Esophagus muscularis mucosa (tissue), 4 donors: ENCODE results near the gene ACVR1.

Source experiments
- EP300 ChIP-seq: sonication (generic); formaldehyde crosslinking; IDR thresholded peaks from one replicate; pipeline ENCODE4 v1.6.1; 2017; ENCODE audit warnings: antibody characterized with exemption
- POLR2A ChIP-seq: fragments of 450-650 bp; IDR thresholded peaks from one replicate; pipeline ENCODE4 v1.6.1; 2017; ENCODE audit warnings: antibody characterized with exemption, moderate library complexity, mild to moderate bottlenecking, low read depth
- POLR2AphosphoS5 ChIP-seq, 2 donors: sonication (generic); formaldehyde crosslinking; IDR thresholded peaks; one replicate each; pipeline ENCODE4 v1.6.1; 2017; ENCODE audit warnings: antibody characterized with exemption in 2 of 2
- TF ChIP-seq, protein P1 (sequence below), 3 experiments: fragments of 200-600 bp in 2 of 3; fragments of 450-650 bp in 1 of 3; sonication (generic) in 2 of 3; IDR thresholded peaks; one replicate each; pipeline ENCODE4 v1.5.1; 2017 to 2019; ENCODE audit warnings: antibody characterized with exemption in 3 of 3, mild to moderate bottlenecking in 2 of 3, moderate library complexity in 1 of 3

DNA sequence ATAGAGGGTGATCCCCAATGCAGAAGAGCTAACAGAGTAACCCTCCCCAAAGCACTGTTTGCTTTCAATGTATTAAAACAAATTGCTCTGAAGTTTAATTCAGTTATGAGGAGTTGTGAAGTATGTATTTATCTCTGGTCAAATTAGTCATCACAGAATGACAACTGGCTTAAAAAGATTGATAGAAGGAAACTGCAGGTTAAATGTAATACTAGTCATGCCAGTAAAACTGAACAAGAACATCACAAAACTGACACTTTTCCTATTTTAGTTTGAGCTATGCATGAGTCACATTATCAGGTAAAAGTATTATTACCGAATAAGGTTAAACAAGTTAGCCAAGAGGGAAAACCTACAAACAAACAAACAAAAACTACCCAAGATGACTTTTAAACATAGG lies 148.4 kb downstream of the ACVR1 start:
- TF ChIP-seq, protein P1, sequence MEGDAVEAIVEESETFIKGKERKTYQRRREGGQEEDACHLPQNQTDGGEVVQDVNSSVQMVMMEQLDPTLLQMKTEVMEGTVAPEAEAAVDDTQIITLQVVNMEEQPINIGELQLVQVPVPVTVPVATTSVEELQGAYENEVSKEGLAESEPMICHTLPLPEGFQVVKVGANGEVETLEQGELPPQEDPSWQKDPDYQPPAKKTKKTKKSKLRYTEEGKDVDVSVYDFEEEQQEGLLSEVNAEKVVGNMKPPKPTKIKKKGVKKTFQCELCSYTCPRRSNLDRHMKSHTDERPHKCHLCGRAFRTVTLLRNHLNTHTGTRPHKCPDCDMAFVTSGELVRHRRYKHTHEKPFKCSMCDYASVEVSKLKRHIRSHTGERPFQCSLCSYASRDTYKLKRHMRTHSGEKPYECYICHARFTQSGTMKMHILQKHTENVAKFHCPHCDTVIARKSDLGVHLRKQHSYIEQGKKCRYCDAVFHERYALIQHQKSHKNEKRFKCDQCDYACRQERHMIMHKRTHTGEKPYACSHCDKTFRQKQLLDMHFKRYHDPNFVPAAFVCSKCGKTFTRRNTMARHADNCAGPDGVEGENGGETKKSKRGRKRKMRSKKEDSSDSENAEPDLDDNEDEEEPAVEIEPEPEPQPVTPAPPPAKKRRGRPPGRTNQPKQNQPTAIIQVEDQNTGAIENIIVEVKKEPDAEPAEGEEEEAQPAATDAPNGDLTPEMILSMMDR (IDR thresholded peaks at IDR 0.05), result no peak
- TF ChIP-seq POLR2AphosphoS5 (IDR thresholded peaks at IDR 0.05), result no peak
- no peak for TF ChIP-seq POLR2A
- no peak for TF ChIP-seq EP300
